SK-N-SH (cell line): ENCODE data around the gene CCND3. TPM values are rescaled to one million over a fixed set of nuclear protein-coding genes. Genes with fewer than 3 reads are reported as not detected.

ENCODE experiments used
- CTCF ChIA-PET: fragments of 300-600, 350-600 bp; formaldehyde crosslinking; extraction: SDS; loops from one replicate; lab custom pipeline; 2021; lab: Yijun Ruan, JAX
- POLR2A ChIA-PET: fragments of 350-600 bp; sonication (Branson Sonifier 250); formaldehyde crosslinking; extraction: SDS; loops from one replicate; lab custom pipeline; 2020; ENCODE audit warnings: antibody characterized with exemption, inconsistent platforms; lab: Yijun Ruan, JAX
- DNase-seq: peaks from one replicate; pipeline ENCODE4 v3.0.0; 2012
- H2AFZ ChIP-seq: fragments of 200-600 bp; sonication (generic); 2 replicates; pipeline ENCODE4 v1.8.1; 2016; ENCODE audit warnings: antibody characterized with exemption, mild to moderate bottlenecking, low read depth
- H3F3A ChIP-seq: fragments of 200-600 bp; sonication (generic); replicated peaks from 2 replicates; pipeline ENCODE3; 2016; ENCODE audit warnings: antibody characterized with exemption, mild to moderate bottlenecking; ENCODE audit not compliant: insufficient read depth
- H3K27ac ChIP-seq, 2 experiments: fragments of 200-500 bp in 1 of 2; fragments of 200-600 bp in 1 of 2; sonication (Bioruptor generic) in 1 of 2; sonication (generic), shearing (Covaris generic) in 1 of 2; 2 replicates each; pipeline versions ENCODE4 v1.5.1 to v1.6.1; 2014 to 2016; ENCODE audit warnings: low read depth in 2 of 2, inconsistent platforms in 1 of 2, low read length in 1 of 2, mild to moderate bottlenecking in 1 of 2, mixed read lengths in 1 of 2
- H3K27me3 ChIP-seq: fragments of 200-600 bp; sonication (generic), shearing (Covaris generic); 2 replicates; pipeline ENCODE4 v1.6.1; 2016; ENCODE audit warnings: mixed run types; ENCODE audit not compliant: insufficient read depth
- H3K36me3 ChIP-seq, 2 experiments: fragments of 200-500 bp in 1 of 2; fragments of 200-600 bp in 1 of 2; sonication (Bioruptor generic) in 1 of 2; sonication (generic) in 1 of 2; replicated peaks in 1 of 2; 2 replicates each; pipeline versions ENCODE3 to v1.5.1; 2014 to 2016; ENCODE audit warnings: low read length in 1 of 2, mild to moderate bottlenecking in 1 of 2; ENCODE audit not compliant: insufficient read depth in 2 of 2, control insufficient read depth in 1 of 2
- H3K4me1 ChIP-seq, 2 experiments: fragments of 200-500 bp in 1 of 2; fragments of 200-600 bp in 1 of 2; sonication (Bioruptor generic) in 1 of 2; sonication (generic), shearing (Covaris generic) in 1 of 2; 2 replicates each; pipeline versions ENCODE4 v1.5.1 to v1.6.1; 2014 to 2016; ENCODE audit warnings: low read depth in 1 of 2, low read length in 1 of 2, mixed run types in 1 of 2; ENCODE audit not compliant: insufficient read depth in 2 of 2, control insufficient read depth in 1 of 2
- H3K4me2 ChIP-seq: fragments of 200-600 bp; sonication (generic), shearing (Covaris generic); 2 replicates; pipeline ENCODE4 v1.6.1; 2017; ENCODE audit warnings: mixed run types
- H3K4me3 ChIP-seq, 2 experiments: fragments of 200-500 bp in 1 of 2; fragments of 200-600 bp in 1 of 2; sonication (Bioruptor generic) in 1 of 2; sonication (generic), shearing (Covaris generic) in 1 of 2; 2 replicates each; pipeline versions ENCODE4 v1.5.1 to v1.8.1; 2014 to 2016; ENCODE audit warnings: low read depth in 2 of 2, inconsistent platforms in 1 of 2, low read length in 1 of 2, mild to moderate bottlenecking in 1 of 2, mixed read lengths in 1 of 2, moderate library complexity in 1 of 2
- H3K79me2 ChIP-seq: fragments of 200-600 bp; sonication (generic); 2 replicates; pipeline ENCODE4 v1.8.1; 2017; ENCODE audit warnings: mild to moderate bottlenecking; ENCODE audit not compliant: insufficient read depth
- H3K9ac ChIP-seq: fragments of 200-600 bp; sonication (generic); 2 replicates; pipeline ENCODE4 v1.6.1; 2017; ENCODE audit warnings: mixed run types
- H3K9me2 ChIP-seq: fragments of 200-600 bp; sonication (generic); 2 replicates; pipeline ENCODE4 v1.6.1; 2017; ENCODE audit warnings: mixed run types
- H3K9me3 ChIP-seq: fragments of 200-600 bp; sonication (generic); 2 replicates; pipeline ENCODE4 v1.6.1; 2017; ENCODE audit warnings: mixed run types, mild to moderate bottlenecking, moderate library complexity
- H4K20me1 ChIP-seq: fragments of 200-600 bp; sonication (generic); 2 replicates; pipeline ENCODE4 v1.6.1; 2017; ENCODE audit warnings: mild to moderate bottlenecking, mixed run types; ENCODE audit not compliant: insufficient read depth
- FOSL2 ChIP-seq: IDR thresholded peaks from 2 replicates; pipeline ENCODE4 v1.4.0; 2012; ENCODE audit warnings: low read depth, mild to moderate bottlenecking, moderate library complexity, borderline replicate concordance
- FOXM1 ChIP-seq: IDR thresholded peaks from 2 replicates; pipeline ENCODE4 v1.4.0; 2012; ENCODE audit warnings: low read depth, mild to moderate bottlenecking
- JUND ChIP-seq: IDR thresholded peaks from 2 replicates; pipeline ENCODE4 v1.4.0; 2012
- NFIC ChIP-seq: IDR thresholded peaks from 2 replicates; pipeline ENCODE4 v1.4.0; 2012; ENCODE audit warnings: borderline replicate concordance
- NRF1 ChIP-seq: IDR thresholded peaks from 2 replicates; pipeline ENCODE4 v1.6.1; 2012; ENCODE audit warnings: low read depth, mild to moderate bottlenecking, low read length
- POLR2AphosphoS5 ChIP-seq: IDR thresholded peaks from 2 replicates; pipeline ENCODE4 v1.6.1; 2012; ENCODE audit warnings: low read depth, low read length
- RCOR1 ChIP-seq: fragments of 150-350 bp; IDR thresholded peaks from 2 replicates; pipeline ENCODE4 v1.6.1; 2017; ENCODE audit warnings: antibody characterized with exemption, low read length
- RFX5 ChIP-seq: IDR thresholded peaks from 2 replicates; pipeline ENCODE4 v1.6.1; 2012; ENCODE audit warnings: mild to moderate bottlenecking, improper control_type of control experiment, low read length
- RXRA ChIP-seq: IDR thresholded peaks from 2 replicates; pipeline ENCODE4 v1.4.0; 2012; ENCODE audit warnings: low read depth, mild to moderate bottlenecking, borderline replicate concordance
- SIN3A ChIP-seq: IDR thresholded peaks from 2 replicates; pipeline ENCODE4 v1.6.1; 2012; ENCODE audit warnings: low read depth, mild to moderate bottlenecking, low read length, moderate library complexity, borderline replicate concordance
- SMC3 ChIP-seq: IDR thresholded peaks from 2 replicates; pipeline ENCODE4 v1.6.1; 2012; ENCODE audit warnings: low read depth, low read length, improper control_type of control experiment
- TCF12 ChIP-seq: IDR thresholded peaks from 2 replicates; pipeline ENCODE4 v1.4.0; 2012
- WGBS: methylation state at CpG from one replicate; pipeline ENCODE4 v1.1.6; 2017; ENCODE audit warnings: low lambda C conversion rate; 5-methylcytosine and 5-hydroxymethylcytosine counted together
- polyA plus RNA-seq, 3 experiments: library from polyadenylated mRNA; depleted of rRNA; stranded (reverse); fragments of >200 nt; gene quantifications; 2 replicates each; pipeline ENCODE4 v1.2.3, GENCODE V29; 2012
- TF ChIP-seq, protein P1 (sequence below): fragments of 150-350 bp; IDR thresholded peaks from 2 replicates; pipeline ENCODE4 v1.6.1; 2016; ENCODE audit warnings: mild to moderate bottlenecking, low read depth, low read length
- TF ChIP-seq, protein P2 (sequence below): IDR thresholded peaks from 2 replicates; pipeline ENCODE4 v1.4.0; 2012; ENCODE audit warnings: low read depth, borderline replicate concordance
- TF ChIP-seq, protein P3 (sequence below): IDR thresholded peaks from 2 replicates; pipeline ENCODE4 v1.4.0; 2012; ENCODE audit warnings: low read depth, borderline replicate concordance

The CCND3 gene
- polyA plus RNA-seq, 1 of the 3 experiments (the other 2 are of a cell fraction), result 26.6 TPM

DNA sequence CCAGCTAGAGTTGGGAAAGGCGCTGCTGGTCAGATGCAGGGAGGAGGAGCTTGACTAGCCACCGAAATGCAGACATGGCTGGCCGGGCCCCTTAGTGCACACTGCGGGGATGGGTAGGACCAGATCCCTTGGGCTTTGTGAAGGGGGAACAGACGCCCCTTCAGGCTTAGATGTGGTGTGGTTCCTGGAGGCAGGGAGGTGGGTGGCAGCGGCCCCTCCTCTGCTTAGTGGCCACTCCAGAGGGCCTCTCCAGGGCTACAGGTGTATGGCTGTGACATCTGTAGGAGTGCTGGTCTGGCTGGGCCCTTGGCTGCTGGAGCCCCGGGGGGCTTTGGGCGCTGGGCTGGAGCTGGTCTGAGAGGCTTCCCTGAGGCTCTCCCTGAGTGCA is 5.9 kb downstream of the CCND3 start:
- Histone ChIP-seq H2AFZ (no peak overlapping the region), H3K4me2 (no peak overlapping the region), H4K20me1 (no peaks in the 10 kb centered on the region), H3K27me3 (no peaks in the 10 kb centered on the region), H3K9me3 (no peaks in the 10 kb centered on the region), H3K4me3 (no peak overlapping the region), H3K4me1 (peaks cover 19 to 21% of the 10 kb centered on the region in 2 experiments; a peak in 3 of 4 replicates), H3K27ac (peak overlapping the region; percentile 46 to 50; a peak in 2 of 4 replicates), H3F3A (peaks cover 20% of the 10 kb centered on the region), H3K79me2 (peaks cover 40% of the 10 kb centered on the region), H3K36me3 (peaks cover 25 to 47% of the 10 kb centered on the region in 2 experiments), H3K9me2 (no peaks in the 10 kb centered on the region), H3K9ac (no peak overlapping the region)
- TF ChIP-seq POLR2AphosphoS5 (peak; percentile 38), NRF1 (no peak)
- CTCF ChIA-PET, result interaction anchor here (0.7 to 10.3 kb wide), 20 partner anchors 8 to 568 kb away, joined by 3 to 96 read pairs (median 5); partner anchors contain the start of genes BYSL, MED20 and TOMM6
- DNase-seq, result no peak
- POLR2A ChIA-PET, result interaction anchor here (0.6 kb wide), 1 partner anchor 102 kb away, joined by 5 read pairs; no protein-coding TSS in a partner anchor
- 100% methylated on average over 2 of the region's 8 CpGs for whole genome bisulfite sequencing

DNA sequence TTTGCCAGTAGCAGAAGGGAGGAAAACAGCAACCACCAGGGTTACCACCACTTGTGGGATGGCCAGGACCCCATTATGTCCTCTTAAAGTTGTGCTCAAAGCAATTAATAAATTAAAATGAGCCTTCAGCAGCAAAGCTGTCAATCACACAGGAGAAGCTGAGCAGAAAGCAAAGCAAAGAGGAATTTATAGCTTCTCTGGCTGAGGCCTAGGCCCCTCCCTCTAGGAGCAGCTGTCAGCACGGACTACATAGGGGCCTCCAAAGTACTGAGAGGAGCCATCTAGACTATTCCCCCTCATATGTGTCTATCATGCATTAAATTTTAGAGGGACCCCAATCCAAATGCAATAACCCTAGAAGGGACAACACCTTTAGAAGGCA is 6.4 kb downstream of the CCND3 start:
- WGBS, result no CpG with 5 or more reads among the region's 1 CpG
- Histone ChIP-seq H2AFZ (no peak overlapping the region), H3K4me1 (peaks cover 16 to 17% of the 10 kb centered on the region in 2 experiments; a peak in 3 of 4 replicates), H3K27ac (no peak overlapping the region; a peak in 1 of 4 replicates), H3K4me2 (no peak overlapping the region), H3K9me2 (no peaks in the 10 kb centered on the region), H3K4me3 (no peak overlapping the region), H3K9me3 (no peaks in the 10 kb centered on the region), H3K36me3 (peaks cover 30 to 52% of the 10 kb centered on the region in 2 experiments), H3K9ac (no peak overlapping the region), H3K27me3 (no peaks in the 10 kb centered on the region), H3K79me2 (peaks cover 35% of the 10 kb centered on the region), H4K20me1 (no peaks in the 10 kb centered on the region), H3F3A (peaks cover 20% of the 10 kb centered on the region)
- POLR2A ChIA-PET, result no interaction called here
- no peak for DNase-seq
- CTCF ChIA-PET, result interaction anchor here (0.7 to 10.3 kb wide), 17 partner anchors 8 to 612 kb away, joined by 3 to 96 read pairs (median 5); partner anchors contain the start of genes BYSL, MED20 and TOMM6
- TF ChIP-seq RCOR1 (no peak), JUND (no peak), RFX5 (no peak), SMC3 (no peak), SIN3A (no peak), NFIC (no peak), FOXM1 (no peak), RXRA (no peak), TCF12 (no peak), FOSL2 (no peak)
- TF ChIP-seq, protein P1, sequence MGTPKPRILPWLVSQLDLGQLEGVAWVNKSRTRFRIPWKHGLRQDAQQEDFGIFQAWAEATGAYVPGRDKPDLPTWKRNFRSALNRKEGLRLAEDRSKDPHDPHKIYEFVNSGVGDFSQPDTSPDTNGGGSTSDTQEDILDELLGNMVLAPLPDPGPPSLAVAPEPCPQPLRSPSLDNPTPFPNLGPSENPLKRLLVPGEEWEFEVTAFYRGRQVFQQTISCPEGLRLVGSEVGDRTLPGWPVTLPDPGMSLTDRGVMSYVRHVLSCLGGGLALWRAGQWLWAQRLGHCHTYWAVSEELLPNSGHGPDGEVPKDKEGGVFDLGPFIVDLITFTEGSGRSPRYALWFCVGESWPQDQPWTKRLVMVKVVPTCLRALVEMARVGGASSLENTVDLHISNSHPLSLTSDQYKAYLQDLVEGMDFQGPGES, result no peak
- TF ChIP-seq, protein P2, sequence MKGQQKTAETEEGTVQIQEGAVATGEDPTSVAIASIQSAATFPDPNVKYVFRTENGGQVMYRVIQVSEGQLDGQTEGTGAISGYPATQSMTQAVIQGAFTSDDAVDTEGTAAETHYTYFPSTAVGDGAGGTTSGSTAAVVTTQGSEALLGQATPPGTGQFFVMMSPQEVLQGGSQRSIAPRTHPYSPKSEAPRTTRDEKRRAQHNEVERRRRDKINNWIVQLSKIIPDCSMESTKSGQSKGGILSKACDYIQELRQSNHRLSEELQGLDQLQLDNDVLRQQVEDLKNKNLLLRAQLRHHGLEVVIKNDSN, result no peak
- TF ChIP-seq, protein P3, sequence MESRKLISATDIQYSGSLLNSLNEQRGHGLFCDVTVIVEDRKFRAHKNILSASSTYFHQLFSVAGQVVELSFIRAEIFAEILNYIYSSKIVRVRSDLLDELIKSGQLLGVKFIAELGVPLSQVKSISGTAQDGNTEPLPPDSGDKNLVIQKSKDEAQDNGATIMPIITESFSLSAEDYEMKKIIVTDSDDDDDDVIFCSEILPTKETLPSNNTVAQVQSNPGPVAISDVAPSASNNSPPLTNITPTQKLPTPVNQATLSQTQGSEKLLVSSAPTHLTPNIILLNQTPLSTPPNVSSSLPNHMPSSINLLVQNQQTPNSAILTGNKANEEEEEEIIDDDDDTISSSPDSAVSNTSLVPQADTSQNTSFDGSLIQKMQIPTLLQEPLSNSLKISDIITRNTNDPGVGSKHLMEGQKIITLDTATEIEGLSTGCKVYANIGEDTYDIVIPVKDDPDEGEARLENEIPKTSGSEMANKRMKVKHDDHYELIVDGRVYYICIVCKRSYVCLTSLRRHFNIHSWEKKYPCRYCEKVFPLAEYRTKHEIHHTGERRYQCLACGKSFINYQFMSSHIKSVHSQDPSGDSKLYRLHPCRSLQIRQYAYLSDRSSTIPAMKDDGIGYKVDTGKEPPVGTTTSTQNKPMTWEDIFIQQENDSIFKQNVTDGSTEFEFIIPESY, result no peak
